Fibroblast of the aortic adventitia (primary cell): ENCODE results near the gene LCN9. TPM values are rescaled to one million over a fixed set of nuclear protein-coding genes. Genes with fewer than 3 reads are reported as not detected.

Source experiments
- DNase-seq: peaks from one replicate; pipeline ENCODE4 v3.0.0-alpha.2; 2010; ENCODE audit warnings: low read depth
- H3K4me3 ChIP-seq: 2 replicates; pipeline ENCODE4 v1.5.1; 2011; ENCODE audit warnings: low read depth, mild to moderate bottlenecking, control low read depth, low read length, moderate library complexity
- CTCF ChIP-seq: IDR thresholded peaks from 2 replicates; pipeline ENCODE4 v1.5.1; 2011; ENCODE audit warnings: mild to moderate bottlenecking, low read length, control low read depth, inconsistent platforms; ENCODE audit not compliant: insufficient read depth
- total RNA-seq: library from RNA; depleted of rRNA; stranded (reverse); fragments of >200 nt; gene quantifications from 2 replicates; pipeline ENCODE4 v1.2.3, GENCODE V29; 2012; ENCODE audit warnings: low replicate concordance

LCN9 gene
- total RNA-seq, 1 donor = not detected

- TF ChIP-seq CTCF = no peak
- no peak overlapping the region for H3K4me3 ChIP-seq
- DNase-seq = no peak
Measured at GRCh38 chr9:135648494-135649410, 14.4 kb upstream of the LCN9 start.

- no peak for TF ChIP-seq CTCF
- no peak overlapping the region for H3K4me3 ChIP-seq
- DNase-seq = no peak
Measured at GRCh38 chr9:135649508-135649907, 13.6 kb upstream of the LCN9 start.

GRCh38 chr9:135650408-135650807, 12.7 kb upstream of the LCN9 start:
- no peak for TF ChIP-seq CTCF
- no peak overlapping the region for H3K4me3 ChIP-seq
- DNase-seq = no peak

GRCh38 chr9:135655317-135655716, 7.8 kb upstream of the LCN9 start:
- no peak for DNase-seq
- no peak for TF ChIP-seq CTCF
- no peak overlapping the region for H3K4me3 ChIP-seq

GRCh38 chr9:135657416-135657815, 5.7 kb upstream of the LCN9 start:
- no peak for DNase-seq
- no peak for TF ChIP-seq CTCF

GRCh38 chr9:135659252-135659651, 3.9 kb upstream of the LCN9 start:
- H3K4me3 ChIP-seq = no peak overlapping the region
- no peak for TF ChIP-seq CTCF
- DNase-seq = no peak

More at GRCh38 chr9:135657416-135657815, 5.7 kb upstream of the LCN9 start:
- H3K4me3 ChIP-seq = no peak overlapping the region

GRCh38 chr9:135660407-135660806, 2.7 kb upstream of the LCN9 start:
- TF ChIP-seq CTCF = no peak
- no peak overlapping the region for H3K4me3 ChIP-seq
- DNase-seq = no peak
